Loucy (cell line): Measurements from ENCODE around the gene USP7.

Experiments
- H2AFZ ChIP-seq: fragments of 200-600 bp; sonication (generic); 2 replicates; pipeline ENCODE4 v1.6.0; 2016; ENCODE audit warnings: antibody characterized with exemption, mild to moderate bottlenecking, low read length, moderate library complexity
- H3F3A ChIP-seq: fragments of 200-600 bp; 2 replicates; pipeline ENCODE4 v1.6.0; 2016; ENCODE audit warnings: antibody characterized with exemption, low read depth, mild to moderate bottlenecking
- H3K27me3 ChIP-seq: fragments of 200-600 bp; sonication (generic); 2 replicates; pipeline ENCODE4 v1.6.1; 2014; ENCODE audit warnings: low read length, mild to moderate bottlenecking; ENCODE audit not compliant: insufficient read depth, poor library complexity, severe bottlenecking
- H3K36me3 ChIP-seq: fragments of 200-600 bp; sonication (generic); 2 replicates; pipeline ENCODE4 v1.6.1; 2016; ENCODE audit warnings: low read length; ENCODE audit not compliant: insufficient read depth
- H3K4me1 ChIP-seq: fragments of 200-600 bp; sonication (generic); 2 replicates; pipeline ENCODE4 v1.5.1; 2014; ENCODE audit warnings: low read length, mild to moderate bottlenecking; ENCODE audit not compliant: insufficient read depth, poor library complexity, severe bottlenecking
- H3K4me2 ChIP-seq: fragments of 200-600 bp; sonication (generic); 2 replicates; pipeline ENCODE4 v1.6.0; 2014; ENCODE audit warnings: antibody characterized with exemption, low read length, low read depth, mild to moderate bottlenecking; ENCODE audit not compliant: poor library complexity, severe bottlenecking
- H3K4me3 ChIP-seq: fragments of 200-600 bp; sonication (generic); 2 replicates; pipeline ENCODE4 v1.5.1; 2014; ENCODE audit warnings: low read length, mild to moderate bottlenecking, mixed read lengths; ENCODE audit not compliant: poor library complexity, severe bottlenecking
- H3K79me2 ChIP-seq: fragments of 200-600 bp; sonication (generic); 2 replicates; pipeline ENCODE4 v1.6.1; 2014; ENCODE audit warnings: low read length; ENCODE audit not compliant: insufficient read depth
- H3K9ac ChIP-seq: fragments of 200-600 bp; sonication (generic); 2 replicates; pipeline ENCODE4 v1.6.0; 2014; ENCODE audit warnings: mild to moderate bottlenecking, low read depth, low read length, moderate library complexity; ENCODE audit not compliant: poor library complexity, severe bottlenecking
- H3K9me2 ChIP-seq: fragments of 200-600 bp; sonication (generic); replicated peaks from 2 replicates; pipeline ENCODE4 v1.6.1; 2016; ENCODE audit warnings: low read depth, low read length, mixed read lengths
- H3K9me3 ChIP-seq: fragments of 200-600 bp; sonication (generic); 2 replicates; pipeline ENCODE4 v1.6.1; 2014; ENCODE audit warnings: mild to moderate bottlenecking, antibody characterized with exemption, low read length, low read depth; ENCODE audit not compliant: insufficient read depth
- H4K20me1 ChIP-seq: fragments of 200-600 bp; sonication (generic); 2 replicates; pipeline ENCODE4 v1.6.0; 2014; ENCODE audit warnings: antibody characterized with exemption, low read length, mild to moderate bottlenecking; ENCODE audit not compliant: insufficient read depth, poor library complexity, severe bottlenecking
- CTCF ChIP-seq: fragments of 200-600 bp; sonication (generic); conservative IDR thresholded peaks from 2 replicates; pipeline ENCODE4 v1.5.1; 2014; ENCODE audit warnings: mild to moderate bottlenecking, antibody characterized with exemption, low read length
- EZH2phosphoT487 ChIP-seq: fragments of 200-600 bp; IDR thresholded peaks from 2 replicates; pipeline ENCODE4 v1.6.1; 2018; ENCODE audit warnings: antibody characterized with exemption, mild to moderate bottlenecking, moderate library complexity, borderline replicate concordance

Gene USP7

GRCh38 chr16:8967132-8967821 lies 3.6 kb upstream of the USP7 start:
- Histone ChIP-seq H3K9ac (no peak overlapping the region), H3K27me3 (no peaks in the 10 kb centered on the region), H2AFZ (no peak overlapping the region), H3K79me2 (peaks cover 8% of the 10 kb centered on the region), H3K4me1 (peaks cover under 1% of the 10 kb centered on the region), H4K20me1 (peaks cover 5% of the 10 kb centered on the region), H3K4me2 (no peak overlapping the region), H3F3A (no peaks in the 10 kb centered on the region), H3K36me3 (no peaks in the 10 kb centered on the region), H3K9me3 (no peaks in the 10 kb centered on the region), H3K9me2 (no peaks in the 10 kb centered on the region), H3K4me3 (no peak overlapping the region)
- TF ChIP-seq CTCF, result no peak
- no peak for TF ChIP-seq EZH2phosphoT487

- H3K9me2 ChIP-seq, result no peaks in the 10 kb centered on the region
- H3K4me2 ChIP-seq, result no peak overlapping the region
- no peak overlapping the region for H3K4me3 ChIP-seq
- H3K4me1 ChIP-seq, result peaks cover 6% of the 10 kb centered on the region
- no peaks in the 10 kb centered on the region for H3F3A ChIP-seq
- H3K27me3 ChIP-seq, result no peaks in the 10 kb centered on the region
- H3K9me3 ChIP-seq, result no peaks in the 10 kb centered on the region
- H2AFZ ChIP-seq, result no peak overlapping the region
- H3K79me2 ChIP-seq, result peaks cover 13% of the 10 kb centered on the region
- TF ChIP-seq EZH2phosphoT487 (no peak), CTCF (no peak)
- peaks cover 10% of the 10 kb centered on the region for H4K20me1 ChIP-seq
- no peaks in the 10 kb centered on the region for H3K36me3 ChIP-seq
- no peak overlapping the region for H3K9ac ChIP-seq
Observed at GRCh38 chr16:8966817-8967131, 3.1 kb upstream of the USP7 start.

GRCh38 chr16:8964462-8964861 lies 756 bp upstream of the USP7 start:
- H3K4me3 ChIP-seq, result peak overlapping the region; percentile 71
- H4K20me1 ChIP-seq, result peaks cover 27% of the 10 kb centered on the region
- no peaks in the 10 kb centered on the region for H3K36me3 ChIP-seq
- peaks cover 36% of the 10 kb centered on the region for H3K79me2 ChIP-seq
- peak overlapping the region; percentile 88 for H2AFZ ChIP-seq
- H3K27me3 ChIP-seq, result no peaks in the 10 kb centered on the region
- peak overlapping the region; percentile 50 for H3K9ac ChIP-seq
- H3K9me3 ChIP-seq, result no peaks in the 10 kb centered on the region
- peak overlapping the region; percentile 72 for H3K4me2 ChIP-seq
- H3K9me2 ChIP-seq, result no peaks in the 10 kb centered on the region
- no peaks in the 10 kb centered on the region for H3F3A ChIP-seq
- H3K4me1 ChIP-seq, result peaks cover 26% of the 10 kb centered on the region
- TF ChIP-seq EZH2phosphoT487 (no peak), CTCF (no peak)
